ENCODE measurements around the gene ARHGEF10L.

The ARHGEF10L gene

DNA sequence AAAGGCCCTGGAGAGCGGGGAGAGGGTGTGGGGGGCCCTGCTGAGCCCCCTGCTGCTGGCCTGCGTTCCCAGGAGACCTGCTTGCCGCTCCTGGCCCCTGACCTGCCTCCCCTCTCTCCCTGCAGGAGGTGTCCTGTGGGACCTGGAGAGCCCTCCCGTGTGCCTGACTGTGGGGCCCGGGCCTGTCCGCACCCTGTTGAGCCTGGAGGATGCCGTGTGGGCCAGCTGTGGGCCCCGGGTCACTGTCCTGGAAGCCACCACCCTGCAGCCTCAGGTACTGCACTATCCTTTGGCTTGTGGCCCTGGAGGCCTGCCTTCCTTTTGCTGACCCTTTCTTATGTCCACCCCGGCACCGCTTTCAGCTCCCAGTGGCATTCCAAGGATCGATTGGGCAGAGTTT, 124.8 kb downstream of the ARHGEF10L start:
- no peak for DNase-seq

DNA sequence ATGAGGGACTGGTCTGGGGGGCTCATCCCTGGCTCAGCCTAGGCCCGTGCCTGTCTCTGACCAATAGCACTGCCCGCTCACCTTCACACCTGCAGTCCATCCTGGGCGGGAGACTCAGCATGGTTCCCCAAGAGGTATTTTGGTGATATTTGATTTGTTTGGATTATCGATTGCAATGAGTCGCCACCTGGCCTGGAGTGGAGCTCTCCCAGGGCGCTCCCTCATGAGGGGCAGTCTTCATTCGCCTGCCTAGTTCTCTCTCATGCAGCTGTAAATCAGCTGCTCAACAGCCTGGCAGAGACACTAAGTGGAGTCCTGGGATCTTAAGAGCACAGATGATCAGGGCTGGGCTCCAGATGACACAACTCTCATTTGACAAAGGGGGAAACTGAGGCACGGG, 125.6 kb downstream of the ARHGEF10L start:
- no peak for DNase-seq

DNA sequence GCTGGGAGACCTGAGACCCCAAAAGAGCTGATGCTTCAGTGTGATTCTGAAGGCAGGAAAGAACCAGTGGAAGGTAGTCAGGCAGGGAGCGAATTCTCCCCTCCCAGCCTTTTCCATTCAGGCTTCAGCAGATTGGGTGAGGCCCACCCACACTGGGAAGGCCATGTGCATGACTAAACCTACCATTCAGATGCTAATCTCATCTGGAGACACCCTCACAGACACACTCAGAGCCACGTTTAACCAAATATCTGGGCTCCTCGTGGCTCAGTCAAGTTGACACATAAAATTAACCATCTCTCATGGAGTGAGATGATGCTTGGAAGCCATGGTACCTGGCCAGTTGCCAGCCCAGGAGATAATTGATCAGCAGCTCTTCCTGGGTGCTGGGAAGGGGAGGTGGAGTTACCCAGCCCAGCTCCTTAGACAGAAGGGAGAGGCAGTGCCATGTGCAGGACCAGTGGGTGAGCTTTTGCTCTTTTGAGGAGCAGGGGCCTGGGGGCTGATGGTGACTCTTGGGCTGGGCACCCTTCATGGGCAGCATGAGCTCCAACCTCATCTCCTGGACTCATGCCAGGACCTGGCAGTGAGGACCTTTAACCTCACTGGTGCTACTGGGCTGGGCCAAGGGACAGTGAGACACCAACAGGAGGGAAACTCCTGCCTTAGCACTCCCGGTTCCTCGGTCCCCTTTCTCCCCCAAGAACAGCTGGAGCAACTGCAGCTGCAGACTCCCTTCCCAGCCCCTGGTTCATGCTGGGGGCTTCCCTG, 126.6 kb downstream of the ARHGEF10L start:
- no peak for DNase-seq

DNA sequence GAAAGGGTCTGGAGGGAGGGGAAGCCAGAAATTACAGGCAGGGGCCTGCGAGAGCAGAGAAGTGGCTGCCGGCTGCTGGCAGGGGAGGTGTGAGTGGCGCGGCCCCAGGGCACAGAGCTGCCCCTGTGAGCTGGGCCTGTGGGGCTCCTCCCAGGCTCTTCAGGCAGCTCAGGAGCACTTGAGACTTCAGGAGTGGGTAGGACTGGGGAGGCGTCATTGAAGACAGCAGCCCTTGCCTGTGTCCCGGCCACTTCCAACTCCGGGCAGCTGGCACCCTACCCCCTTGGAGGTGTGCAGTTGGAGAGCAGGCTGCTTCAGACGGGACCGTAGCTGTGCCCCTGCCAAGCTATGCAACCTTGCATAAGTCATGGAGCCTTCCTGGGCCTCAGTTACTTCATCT, 128.1 kb downstream of the ARHGEF10L start:
- no peak for DNase-seq

DNA sequence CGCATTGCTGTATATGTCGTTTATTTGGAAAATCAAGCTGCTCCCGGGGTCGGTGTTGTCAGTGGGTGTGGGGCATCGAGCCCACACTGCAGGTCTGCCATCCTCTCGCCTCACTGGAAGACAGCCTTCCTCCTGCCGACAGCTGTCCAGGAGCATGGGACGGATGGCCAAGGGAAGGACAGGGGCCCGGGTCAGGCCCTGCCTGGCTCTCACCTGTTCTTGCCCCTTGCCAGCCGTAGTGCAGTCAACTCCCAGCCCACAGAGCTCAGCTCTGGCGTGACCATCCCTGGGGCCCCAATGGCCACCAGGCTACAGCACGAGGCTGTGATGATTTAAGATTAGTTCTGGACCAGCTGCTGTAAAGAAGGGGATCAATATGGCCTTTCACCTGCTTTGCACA, 128.7 kb downstream of the ARHGEF10L start:
- DNase-seq: no peak

DNA sequence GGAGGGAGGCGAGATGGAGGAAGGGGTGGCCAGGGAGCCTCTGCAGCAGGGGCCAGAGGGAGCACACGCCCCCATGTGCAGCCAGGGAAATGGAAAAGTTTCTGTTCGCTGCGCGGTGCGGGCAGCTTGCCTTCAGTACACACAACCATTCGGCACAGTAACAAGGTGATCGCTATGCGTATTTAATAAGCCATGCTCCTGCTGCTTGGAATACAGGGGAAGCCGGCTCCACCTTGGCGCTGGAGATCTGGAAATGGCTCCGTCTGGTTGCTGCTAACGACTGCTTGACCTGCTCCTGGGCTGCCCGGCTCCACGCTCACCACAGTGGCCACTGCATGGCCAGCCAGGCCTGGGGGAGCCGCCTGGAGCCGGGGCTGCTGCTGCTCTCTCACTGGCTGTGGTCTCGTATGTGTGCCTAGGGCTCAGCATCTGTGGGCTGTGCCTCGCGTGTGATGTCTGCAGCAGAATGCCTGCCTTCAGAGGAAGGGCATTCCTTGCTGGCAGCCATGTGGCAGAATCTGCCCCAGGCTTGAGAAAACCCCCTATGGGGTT, 129.2 kb downstream of the ARHGEF10L start:
- DNase-seq: no peak

DNA sequence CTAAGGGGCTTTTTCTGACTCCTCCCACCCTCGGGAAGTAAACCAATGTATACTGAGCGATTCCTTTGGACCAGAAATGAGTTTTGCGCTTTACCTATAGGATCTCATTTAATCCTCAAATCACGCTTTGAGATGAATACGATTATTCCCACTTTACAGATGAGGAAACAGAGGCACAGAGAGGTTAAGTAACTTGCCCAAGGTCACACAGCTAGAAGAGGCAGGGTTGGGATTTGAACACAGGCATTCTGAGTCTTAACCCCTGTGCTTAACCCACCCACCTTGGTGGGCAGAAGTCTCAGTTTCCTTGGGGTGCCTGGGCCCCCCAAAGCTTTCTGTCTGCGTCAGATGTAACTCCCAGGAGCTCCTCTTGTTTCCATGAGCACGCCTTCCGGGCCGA, 129.8 kb downstream of the ARHGEF10L start:
- DNase-seq: no peak

DNA sequence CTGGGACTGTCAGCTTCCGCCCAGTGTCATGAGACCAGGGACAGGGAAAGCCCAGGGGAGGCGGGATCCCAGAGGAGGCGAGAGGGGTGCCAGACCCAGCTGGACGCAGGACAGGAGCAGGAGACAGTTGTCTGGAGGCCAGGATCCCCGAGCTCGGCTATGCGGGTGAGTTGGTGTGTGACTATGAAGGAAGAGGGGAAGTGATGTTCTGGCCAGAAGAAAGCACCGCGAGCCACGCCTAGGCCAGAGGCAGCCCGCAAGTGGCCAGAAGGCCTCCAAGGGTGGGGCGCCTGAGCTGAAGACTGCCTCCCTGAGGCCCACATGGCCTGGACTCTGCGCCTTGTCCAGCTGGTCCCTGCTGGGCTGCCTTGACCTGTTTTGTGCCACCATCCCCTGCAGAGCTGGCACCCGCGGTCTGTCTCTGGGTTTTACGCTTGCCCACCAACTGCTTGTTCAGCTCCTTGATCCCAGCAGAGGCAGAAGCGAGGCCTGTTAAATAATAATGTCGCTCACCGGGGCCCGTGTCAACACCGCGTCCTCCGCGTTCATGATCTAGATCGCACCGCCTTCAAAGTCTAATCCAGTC, 130.5 kb downstream of the ARHGEF10L start:
- no peak for DNase-seq

DNA sequence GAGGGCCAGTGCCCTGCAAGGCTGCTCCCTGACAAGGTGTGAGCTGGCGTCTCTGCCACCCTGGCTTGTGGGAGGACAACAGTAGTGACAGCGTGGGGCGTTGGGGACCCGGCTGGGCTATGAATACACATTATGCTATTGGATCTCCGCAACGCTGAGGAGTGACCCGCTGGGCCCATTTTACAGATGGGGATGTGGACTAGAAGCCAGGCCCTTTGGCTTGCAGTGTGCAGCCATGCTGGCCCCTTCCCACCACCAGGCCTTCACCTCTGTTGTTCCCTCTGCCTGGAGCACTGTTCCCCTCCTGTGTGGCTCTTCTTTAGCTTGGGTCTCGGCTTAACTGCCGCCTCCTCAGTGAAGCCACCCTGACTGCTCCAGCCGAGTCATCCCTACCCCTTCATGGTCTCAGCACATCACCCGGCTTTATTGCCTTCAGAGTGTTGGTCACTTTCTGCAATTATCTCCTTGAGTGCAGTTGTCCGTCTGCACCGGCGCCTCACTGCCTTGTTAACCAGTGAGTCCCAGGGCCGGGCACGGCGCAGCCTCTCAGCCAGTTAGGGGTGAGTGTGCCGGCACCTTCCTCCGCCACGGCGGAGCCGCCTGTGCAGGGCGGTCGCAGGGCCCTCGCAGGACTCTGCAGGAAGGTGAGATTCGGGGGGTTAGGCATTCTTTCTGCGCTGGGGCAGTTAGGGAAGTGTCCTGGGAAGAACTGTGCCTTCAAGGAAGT, 131.3 kb downstream of the ARHGEF10L start:
- no peak for DNase-seq

DNA sequence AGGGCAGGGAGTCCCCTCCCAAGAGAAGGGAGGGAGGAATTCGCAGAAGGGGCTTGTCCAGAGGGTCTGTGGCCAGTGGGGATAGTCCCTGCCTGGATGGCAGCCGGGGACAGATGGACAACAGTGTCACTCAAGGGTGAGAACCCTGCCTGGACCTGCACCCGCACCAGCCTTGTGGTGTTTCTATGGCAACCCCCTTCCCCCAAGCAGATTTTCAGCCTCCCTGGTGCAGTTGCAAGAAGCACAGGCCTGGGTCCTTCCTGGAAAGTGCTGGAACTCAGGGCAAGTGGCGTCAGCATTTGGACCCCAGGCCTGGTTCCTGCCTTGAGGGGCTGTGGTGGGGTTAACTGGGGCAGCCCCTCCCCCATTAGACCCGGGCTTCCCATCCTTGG, 131.8 kb downstream of the ARHGEF10L start:
- no peak for DNase-seq

DNA sequence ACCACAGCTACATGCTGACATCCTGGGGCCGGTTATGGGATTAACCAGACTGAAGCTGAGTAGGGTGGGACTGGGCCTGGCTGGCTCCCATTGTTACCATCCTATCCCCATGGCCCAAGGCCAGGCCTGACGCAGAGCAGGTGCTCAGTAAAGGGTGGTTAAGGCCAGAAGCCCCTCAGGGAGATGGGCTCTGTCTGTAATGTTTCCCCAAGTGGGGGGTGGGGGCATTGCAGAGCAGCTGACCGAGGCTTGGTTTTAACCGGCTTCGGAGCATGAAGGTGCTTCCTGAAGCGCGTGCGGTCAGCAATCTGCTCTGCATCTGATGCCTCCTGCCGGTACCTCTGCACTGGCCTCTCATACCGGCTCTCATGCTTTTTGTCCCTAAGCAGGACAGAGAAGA, 132.2 kb downstream of the ARHGEF10L start:
- DNase-seq: no peak

DNA sequence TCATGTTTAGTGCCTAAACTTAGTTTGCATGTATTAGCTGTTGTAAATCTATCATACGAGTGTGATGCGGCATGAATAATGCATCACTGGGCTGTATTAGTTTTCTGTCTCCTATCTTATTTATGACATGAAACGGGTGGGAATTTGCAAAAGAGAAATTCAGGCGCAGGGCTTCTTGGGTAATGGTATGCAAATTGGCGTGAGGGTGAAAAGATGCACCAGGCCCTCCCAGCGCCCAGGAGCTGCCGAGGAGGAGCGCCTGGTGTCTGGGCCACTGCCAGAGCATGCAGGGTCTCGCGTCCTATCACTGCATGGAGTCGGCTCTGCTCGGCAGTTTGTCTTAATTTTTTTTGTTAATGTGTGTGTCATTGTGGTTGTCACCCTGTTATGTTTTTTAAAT, 132.7 kb downstream of the ARHGEF10L start:
- DNase-seq: no peak

DNA sequence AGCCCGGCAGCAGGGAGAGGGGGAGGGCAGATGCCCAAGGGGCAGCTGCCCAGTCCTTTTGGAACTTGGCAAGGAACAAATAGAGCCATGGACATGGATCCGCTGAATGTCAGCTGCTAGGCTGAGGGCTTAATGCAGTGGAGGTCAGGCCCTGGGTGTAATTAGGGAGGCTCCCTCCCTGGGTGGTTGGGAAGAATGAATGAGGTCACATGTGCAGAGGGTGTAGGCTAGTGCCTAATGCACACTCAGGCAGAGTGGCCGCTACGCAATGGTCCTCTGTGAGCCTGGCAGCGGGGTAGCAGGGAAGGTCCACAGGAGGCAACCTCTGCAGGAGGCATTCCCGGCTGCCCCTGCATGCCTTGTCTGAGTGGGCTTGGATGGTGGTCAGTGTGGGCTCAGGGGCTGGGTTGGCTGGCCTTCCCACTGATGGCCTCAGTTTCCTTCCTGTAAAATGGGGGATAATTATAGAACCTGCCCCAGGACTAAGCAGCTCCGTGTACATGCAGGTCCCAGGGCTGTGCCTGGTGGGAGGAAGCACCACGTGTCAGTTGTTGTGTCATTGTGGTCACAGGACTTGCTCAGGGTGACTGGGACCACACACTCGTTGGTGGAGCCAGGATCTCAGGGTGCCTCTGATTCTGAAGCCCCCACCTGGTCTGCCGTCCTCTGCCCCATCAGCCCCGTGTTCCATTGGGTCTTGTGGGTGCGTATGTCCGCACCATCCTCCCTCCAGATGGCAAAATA, 134.0 kb downstream of the ARHGEF10L start:
- DNase-seq: no peak

DNA sequence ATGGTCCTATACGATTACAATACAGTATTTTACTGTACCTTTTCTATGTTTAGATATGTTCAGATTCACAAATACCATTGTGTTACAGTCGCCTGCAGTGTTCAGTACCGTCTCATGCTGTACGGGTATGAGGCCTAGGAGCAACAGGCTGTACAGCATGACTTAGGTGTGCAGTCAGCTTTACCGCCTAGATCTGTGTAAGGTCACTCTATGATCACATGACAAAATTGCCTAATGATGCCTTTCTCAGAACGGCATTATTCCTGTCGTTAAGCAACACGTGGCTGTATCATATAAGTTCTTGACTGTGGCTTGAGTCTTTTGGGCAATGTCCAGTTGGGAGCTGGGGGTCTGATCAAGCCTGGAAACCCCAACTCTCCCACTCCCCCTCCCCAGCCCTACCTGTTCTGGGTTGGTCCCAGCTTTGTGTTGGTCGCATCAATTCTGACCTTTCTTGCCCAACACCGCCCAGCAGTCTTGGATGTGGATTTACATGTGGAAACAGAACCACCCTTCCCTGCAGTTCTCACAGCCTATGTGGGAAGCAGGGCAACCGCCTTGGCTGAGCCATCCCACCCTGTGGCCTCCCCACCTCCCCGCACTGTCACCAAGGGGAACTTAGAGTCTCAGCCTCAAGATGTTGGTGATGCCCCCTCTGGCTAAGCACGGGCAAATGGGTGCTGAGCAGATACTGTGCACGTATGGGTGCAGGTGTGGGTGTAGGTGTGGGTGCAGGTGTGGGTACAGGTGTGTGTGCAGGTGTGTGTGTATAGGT, 135.4 kb downstream of the ARHGEF10L start:
- DNase-seq: no peak

DNA sequence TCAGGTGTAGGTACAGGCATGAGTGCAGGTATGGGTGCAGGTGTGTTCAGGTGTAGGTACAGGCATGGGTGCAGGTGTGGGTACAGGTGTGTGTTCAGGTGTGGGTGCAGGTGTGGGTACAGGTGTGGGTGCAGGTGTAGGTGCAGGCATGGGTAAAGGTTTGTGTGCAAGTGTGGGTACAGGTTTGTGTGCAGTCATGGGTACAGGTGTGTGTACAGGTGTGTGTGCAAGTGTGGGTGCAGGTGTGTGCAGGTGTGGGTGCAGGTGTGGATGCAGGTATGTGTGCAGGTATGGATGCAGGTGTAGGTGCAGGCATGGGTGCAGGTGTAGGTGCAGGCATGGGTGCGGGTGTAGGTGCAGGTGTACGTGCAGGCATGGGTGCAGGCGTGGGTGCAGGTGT, 136.2 kb downstream of the ARHGEF10L start:
- no peak for DNase-seq

DNA sequence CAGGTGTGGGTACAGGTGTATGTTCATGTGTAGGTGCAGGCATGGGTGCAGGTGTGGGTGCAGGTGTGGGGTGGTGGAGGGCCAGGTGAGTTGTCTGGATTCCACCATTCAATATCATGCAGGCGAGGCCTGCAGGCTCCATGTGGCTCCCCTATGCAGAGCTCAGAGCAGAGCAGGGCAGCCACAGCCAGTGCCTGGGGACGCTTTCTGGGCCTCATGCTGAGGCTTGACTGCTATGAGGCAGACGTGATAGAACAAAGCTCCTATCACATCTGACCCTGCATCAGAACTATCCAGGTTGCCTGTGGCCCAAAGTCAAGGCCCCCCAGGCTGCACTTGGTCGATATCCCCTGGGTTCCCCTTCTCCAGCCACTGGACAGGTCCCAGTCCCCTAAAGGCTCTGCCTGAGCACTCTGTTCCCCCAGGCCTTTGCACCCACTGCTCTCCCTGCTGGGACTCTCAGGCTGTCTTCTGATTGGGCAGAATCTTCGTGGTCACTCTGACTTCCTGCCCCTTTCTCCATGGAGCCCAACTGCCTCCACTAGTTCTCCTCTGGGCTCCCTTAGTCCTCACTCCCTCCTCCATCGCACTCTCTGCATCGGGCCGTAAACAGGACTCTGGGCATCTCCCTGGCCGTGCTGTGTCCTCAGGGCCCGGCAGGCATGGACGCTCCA, 137.0 kb downstream of the ARHGEF10L start:
- no peak for DNase-seq

DNA sequence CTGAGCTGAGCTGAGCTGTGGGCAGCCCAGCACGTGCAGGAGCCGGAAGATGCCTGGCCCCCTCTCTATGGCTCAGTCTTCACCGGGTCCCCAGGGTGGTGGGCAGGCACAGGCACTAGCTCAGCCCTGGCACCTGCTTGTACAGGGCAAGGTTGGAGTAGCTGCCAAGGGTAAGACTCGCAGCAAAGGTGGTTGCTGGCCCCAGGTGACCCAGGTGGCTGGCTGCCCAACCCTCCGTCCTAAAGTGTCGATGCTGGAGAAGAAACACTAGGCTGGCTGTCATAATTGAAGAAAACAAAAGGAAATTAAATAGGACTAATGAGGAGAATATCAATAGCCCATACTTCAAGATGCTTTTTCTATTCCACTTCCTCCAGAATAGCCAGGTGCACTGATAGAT, 138.5 kb downstream of the ARHGEF10L start:
- no peak for DNase-seq

DNA sequence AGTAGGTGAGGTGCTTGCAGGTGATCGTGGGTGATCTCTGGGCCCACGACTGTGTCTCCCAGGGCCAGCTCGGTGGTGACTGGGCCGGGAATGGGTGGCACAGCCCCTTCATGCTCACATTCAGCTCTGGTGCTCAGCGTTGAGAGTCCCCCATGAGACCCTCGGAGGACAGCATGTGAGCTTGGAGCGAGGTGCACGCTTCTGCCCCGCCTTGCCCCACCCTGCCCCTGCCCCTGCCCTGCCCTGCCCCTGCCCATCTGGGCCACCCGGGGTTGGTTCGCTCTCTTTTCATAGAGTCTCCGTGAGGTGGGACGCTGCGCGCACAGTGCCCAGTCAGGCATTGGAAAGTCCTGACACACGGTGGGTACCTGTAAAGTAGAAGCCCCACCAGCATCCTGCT, 140.4 kb downstream of the ARHGEF10L start:
- no peak for DNase-seq

DNA sequence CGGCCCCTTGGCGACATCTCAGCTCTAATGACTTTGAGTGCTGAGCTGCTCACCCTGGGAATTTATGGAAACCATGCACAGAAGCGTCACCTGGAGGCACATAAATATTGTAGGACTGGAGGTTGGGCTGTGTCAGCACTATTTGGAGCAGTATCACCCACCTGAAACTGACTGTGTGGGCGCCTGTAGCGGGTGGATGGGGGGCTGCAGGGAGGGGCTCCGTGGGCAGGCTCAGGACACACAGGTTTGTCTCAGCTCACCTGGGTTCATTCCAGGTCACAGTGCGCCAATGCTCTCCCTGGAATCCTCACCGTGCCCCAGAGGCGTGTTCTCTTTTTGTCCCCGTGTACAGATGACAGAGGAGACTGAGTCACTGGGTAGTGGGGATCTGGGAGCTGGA, 140.8 kb downstream of the ARHGEF10L start:
- no peak for DNase-seq

DNA sequence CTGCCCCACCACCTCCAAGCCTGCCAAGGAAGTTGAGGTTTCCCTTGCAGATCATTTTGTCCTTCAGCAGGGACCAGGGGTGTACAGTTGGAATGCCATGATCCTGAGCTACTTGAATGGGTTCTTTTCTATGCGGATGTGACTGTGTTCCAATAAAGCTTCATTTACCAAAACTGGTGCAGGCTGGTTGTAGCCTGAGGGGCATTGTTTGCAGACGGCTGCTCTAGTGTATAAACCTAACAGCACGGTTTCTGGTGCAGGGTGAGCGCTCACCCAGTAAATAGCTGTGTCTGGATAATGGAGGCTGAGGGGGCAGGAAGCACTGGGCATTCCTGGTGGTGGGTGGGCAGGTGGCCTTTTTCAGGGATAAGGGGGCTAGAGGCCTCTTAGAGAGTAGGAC, 142.9 kb downstream of the ARHGEF10L start:
- DNase-seq: no peak

DNA sequence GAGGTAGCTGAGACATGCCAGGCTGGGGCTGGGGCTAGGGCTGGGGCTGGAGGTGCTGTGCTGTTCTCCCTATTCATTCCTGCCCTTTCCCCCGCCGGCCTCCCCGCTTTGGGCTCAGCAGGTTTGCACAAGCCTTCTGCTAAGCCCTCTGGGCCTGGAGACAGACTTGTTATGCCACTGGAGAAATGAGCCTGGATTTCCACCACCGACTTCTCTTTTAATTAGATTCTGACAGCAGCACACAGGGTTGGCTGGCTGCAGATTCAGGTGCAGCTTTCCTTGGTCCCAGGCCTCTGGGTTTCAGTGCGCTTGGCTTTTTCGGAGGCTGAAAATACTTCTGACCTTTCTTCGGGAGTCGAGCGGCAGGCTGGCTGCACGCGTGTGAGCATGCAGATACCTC, 144.1 kb downstream of the ARHGEF10L start:
- DNase-seq: no peak

DNA sequence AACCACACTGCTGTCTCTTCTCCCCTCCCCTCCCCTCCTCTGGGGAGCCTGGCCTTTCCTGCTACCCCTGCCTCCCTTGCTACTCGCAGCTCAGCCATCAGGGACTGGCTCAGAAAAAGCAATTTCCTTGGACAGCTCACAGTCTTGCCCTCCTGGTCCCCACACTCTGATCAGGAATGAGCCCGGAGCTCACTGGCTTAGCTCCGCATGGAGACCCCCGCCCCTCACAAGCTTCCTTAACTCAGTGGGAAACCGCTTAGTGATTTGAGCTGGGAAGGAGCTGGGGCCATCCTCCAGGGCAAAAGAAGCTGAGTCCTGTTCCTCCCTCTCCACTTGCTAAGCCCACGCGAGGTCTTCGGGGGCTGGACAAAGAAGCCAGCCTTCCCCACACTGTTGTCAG, 145.3 kb downstream of the ARHGEF10L start:
- DNase-seq: no peak
